GM18520 (cell line): ENCODE measurements around the gene GRK5.

Source experiments
- ATAC-seq: cut with Tn5 transposase; IDR thresholded peaks from one replicate; pipeline ENCODE4 v1.9.1; 2021; ENCODE audit not compliant: unreplicated experiment

The GRK5 gene

DNA sequence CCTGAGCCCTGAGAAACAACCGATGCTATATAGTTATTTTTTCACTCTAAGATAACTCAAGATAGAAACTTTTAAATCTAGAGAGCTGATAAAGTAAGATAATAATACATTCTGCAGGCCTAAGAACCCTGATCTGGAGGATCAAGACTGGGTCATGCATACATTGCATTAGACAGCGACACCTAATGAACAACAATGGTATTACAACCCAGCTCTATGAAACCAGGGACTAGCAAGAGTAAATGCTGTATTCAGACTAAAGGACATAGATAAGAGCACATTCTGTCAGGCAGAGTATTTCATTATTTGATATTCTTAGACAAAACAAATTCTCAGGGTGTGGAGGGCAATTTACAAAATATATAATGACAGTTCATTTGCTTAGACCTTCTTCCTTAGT is 148.6 kb downstream of the GRK5 start:
- no peak for ATAC-seq

- ATAC-seq, result no peak
These were observed 150.2 kb downstream of the GRK5 start for GRCh38 chr10:119357412-119358151.

DNA sequence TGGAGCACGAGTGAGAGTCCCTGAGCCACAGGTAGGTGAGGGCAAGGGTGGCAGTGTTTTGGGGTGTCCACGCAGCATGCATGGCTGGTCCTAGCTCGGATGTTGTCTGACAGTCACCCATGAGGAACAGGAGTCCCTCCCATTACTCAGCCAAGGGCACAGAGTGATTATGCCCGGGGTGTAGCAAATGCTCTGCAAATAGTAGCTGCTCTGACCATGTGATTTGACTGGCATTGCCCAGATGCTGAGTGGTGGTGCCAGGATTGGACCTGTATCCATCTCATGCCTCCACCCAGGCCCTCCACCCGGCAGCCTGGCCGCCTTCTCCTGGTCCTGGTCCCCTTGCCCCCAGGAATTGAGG is 150.8 kb downstream of the GRK5 start:
- no peak for ATAC-seq

GRCh38 chr10:119358567-119358966 is 151.2 kb downstream of the GRK5 start:
- no peak for ATAC-seq

DNA sequence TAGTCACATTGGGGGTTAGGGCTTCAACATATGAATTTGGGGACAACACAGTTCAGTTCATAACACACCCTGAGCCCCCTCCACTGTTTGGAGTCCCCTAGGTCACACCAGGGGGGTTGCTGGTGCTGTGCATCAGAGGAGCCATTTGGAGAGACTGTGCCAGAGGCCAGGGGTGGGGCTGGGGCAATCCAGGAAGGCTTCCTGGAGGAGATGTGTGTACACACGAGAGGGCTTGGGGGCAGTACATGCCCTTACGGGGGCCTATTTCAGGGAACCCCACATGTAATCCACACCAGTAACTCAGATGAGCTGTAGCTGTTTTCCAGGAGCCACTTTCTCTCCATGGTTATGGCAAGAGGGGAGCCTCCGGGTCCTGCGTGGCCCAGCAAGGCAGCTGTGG is 151.7 kb downstream of the GRK5 start:
- no peak for ATAC-seq

GRCh38 chr10:119360181-119360921 is 153.0 kb downstream of the GRK5 start:
- ATAC-seq, result no peak

DNA sequence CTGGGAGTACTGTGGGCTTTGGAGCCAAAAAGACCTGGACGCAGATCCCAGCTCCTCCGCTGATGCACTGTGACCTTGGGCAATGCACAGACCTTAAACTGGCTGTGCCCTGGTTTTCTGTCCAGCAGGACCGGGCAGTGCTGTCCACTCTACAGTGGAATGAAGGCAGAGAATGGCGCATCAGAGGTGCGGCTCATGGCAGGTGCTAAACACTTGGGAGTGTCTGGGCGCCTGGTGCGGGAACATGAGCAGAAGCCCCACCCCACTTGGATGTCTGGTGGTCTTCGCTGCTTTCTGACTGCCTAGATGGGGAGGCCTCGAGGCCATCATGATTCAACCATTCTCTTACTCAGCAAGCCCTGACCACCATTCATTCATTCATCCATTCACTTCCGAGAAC is 153.7 kb downstream of the GRK5 start:
- ATAC-seq, result no peak

DNA sequence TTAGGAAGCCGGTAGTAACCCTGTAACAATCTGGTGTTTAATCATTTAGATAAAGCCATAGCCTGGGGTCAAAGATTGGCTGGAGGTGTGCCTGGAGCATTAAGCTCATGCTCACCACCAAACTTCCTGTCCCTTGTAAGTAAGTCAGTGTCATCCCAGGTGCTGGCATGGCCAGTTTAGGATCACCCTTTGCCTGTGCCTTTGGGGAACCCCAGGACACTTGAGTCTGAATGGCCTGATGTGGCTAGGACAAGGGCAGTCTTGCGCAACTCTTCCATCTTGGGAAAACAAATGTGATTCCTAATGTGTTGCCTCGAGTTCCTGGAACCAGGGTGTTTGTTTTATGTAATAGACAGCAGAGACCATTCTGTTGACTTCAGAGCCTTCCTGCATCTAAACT is 154.8 kb downstream of the GRK5 start:
- ATAC-seq, result no peak

DNA sequence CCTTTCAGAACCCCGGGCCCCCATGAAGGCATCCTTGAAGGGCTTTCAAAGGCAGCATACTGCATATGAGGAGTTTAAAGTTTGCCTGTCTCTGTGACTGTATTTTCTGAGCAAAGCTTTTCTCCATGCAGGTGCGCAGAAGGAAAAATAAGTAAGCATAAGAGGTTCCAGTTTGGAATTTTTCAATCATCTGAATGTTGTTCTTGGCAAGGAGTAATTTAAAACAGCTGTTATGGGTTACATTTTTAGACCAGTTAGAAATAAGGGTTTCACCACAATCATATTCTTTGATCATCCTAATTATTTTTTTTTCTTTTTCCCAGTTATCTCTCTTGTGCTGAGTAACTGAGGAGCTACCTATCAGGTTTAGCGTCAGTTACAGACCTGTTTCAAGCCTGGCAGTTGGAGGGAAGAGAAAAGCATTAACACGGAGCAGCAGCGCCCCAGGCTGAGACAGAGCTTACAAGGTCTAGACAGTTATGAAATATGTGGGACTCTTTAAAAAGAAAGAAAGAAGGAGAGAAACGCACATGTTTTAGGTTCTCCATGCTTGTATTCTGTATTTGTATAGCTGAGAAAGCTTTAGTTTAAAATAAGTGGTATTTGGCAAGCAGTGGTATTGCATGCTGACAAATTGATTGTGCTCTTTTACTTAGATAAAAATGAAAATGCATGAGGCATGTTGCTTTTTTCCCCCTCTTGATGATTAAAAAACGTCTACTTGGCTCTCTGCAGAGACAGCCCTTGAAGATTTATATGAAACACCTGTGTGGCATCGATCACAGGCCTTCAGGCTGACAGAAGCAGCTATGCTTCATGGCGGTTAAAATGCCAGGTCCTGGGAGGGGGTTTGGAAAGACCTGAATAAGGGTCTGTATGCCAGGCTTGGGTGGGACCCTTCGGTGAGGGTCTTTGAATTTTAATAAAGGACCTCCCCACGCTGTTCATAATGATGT is 157.6 kb downstream of the GRK5 start:
- ATAC-seq, result no peak

- ATAC-seq, result no peak
These were observed 158.6 kb downstream of the GRK5 start for GRCh38 chr10:119365773-119366599.

GRCh38 chr10:119367841-119368549 is 160.6 kb downstream of the GRK5 start:
- ATAC-seq, result no peak

DNA sequence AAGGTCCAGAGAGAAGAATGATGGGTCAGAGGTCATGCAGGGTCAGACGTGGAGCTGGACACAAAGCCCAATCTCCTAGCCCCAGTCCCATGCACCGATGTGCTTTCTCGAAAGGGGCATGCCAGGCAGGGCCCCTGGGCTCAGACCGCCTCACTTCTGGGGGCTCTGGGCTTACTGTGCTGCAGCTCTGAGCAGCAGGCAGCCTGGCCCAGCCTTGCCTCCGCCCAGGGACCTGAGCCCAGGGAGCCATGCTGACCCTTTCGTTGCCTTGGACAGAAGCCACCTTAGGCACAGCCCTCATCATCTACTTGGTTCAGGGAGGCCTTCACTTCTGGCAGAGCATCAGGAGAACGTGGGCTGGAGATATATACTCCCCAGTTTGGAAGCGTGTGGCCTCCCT is 161.2 kb downstream of the GRK5 start:
- ATAC-seq, result no peak

- peak; percentile 30 for ATAC-seq
These were observed 161.9 kb downstream of the GRK5 start for GRCh38 chr10:119368991-119369869.

- no peak for ATAC-seq
These were observed 162.9 kb downstream of the GRK5 start for GRCh38 chr10:119370111-119370741.

- ATAC-seq, result no peak
These were observed 163.8 kb downstream of the GRK5 start for GRCh38 chr10:119370972-119371703.

- ATAC-seq, result peak; percentile 58
These were observed 164.6 kb downstream of the GRK5 start for GRCh38 chr10:119371704-119372663.
